ENCODE measurements around the gene TAS1R1.

TAS1R1 gene

GRCh38 chr1:6554907-6555778, at the start of gene TAS1R1:
TSS of gene TAS1R1 (plus strand) at chr1:6555307. CDS start at chr1:6555374, 67 bp downstream.
- no peak for DNase-seq (ENCODE audit: low read depth)

- no peak for DNase-seq (ENCODE audit: low read depth)
These were observed 49.5 kb upstream of the TAS1R1 start for GRCh38 chr1:6505367-6506209.

- no peak for DNase-seq (ENCODE audit: low read depth)
These were observed 48.7 kb upstream of the TAS1R1 start for GRCh38 chr1:6506210-6507036.

DNA sequence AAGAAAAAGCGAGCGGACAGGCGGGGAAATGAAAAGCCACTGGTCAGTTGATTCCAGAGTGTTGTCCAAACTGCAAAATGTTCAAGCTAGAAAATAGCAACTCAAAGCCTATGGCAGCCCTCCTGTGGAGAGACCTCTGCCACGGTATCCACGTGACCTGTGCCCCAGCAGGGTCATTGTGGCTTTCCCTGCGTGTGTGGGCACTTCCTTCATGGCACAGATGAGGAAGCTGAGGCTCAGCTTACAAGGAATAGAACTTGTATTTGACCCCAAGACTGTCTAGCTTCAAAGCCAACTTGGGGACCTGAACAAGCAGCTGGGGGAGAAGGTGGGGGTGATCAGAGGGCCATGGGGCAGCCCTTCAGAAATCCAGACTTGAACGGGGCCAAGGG, 48.1 kb upstream of the TAS1R1 start:
- no peak for DNase-seq (ENCODE audit: low read depth)

- no peak for DNase-seq (ENCODE audit: low read depth)
These were observed 47.6 kb upstream of the TAS1R1 start for GRCh38 chr1:6507461-6507911.

DNA sequence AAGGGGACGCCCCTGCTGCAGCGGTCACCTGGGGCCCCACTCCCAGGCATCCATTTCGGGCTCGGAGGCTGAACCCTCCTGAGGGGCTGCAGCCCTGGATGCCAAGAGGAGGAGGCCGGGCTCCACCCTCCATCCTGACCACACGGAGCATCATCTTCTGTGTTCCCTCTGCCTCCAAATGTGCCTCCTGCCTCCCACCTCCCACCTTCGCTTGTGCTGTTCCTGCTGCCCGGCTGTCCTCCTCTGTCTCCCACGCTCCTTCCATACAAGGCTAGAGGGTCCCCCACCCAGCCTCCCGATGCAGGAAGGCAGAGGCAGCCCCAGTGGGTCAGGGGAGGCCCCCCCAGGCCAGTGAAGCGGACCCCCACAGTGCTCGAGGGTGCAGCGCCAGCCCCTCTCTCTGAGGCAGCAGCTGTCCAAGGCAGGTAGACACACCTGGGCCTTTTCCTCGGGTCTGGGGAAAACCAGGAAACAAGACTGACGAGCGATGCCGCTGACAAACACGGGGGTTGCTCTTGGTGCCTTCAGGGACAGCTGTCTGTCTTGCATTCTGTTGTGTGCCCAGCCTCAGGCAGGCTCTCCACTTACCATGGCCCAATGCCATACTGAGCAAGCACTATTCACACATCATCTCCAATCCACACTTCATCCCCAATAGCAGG, 46.8 kb upstream of the TAS1R1 start:
- DNase-seq (ENCODE audit: low read depth) = no peak

DNA sequence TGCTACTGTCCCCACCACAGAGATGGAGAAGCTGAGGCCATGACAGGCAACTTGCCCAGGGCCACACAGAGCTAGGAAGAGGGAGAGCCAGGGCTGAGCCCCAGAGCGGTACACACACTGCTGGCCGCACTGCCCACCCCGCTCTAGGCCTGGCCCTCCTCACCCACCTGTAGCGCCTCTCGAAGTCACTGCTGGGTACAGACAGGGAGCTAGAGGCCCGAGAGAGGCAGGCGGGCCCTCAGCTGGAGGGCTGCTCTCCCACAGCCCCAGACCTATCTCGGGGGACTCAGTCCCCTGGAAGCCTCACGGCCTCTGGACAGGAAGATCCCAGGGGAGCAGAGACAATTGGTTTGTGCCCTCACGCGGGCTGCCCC, 46.3 kb upstream of the TAS1R1 start:
- no peak for DNase-seq (ENCODE audit: low read depth)

GRCh38 chr1:6509220-6509918, 45.7 kb upstream of the TAS1R1 start:
- no peak for DNase-seq (ENCODE audit: low read depth)

- DNase-seq (ENCODE audit: low read depth) = no peak
These were observed 45.2 kb upstream of the TAS1R1 start for GRCh38 chr1:6509919-6510291.

- DNase-seq (ENCODE audit: low read depth) = no peak
These were observed 44.6 kb upstream of the TAS1R1 start for GRCh38 chr1:6510493-6510892.

- DNase-seq (ENCODE audit: low read depth) = no peak
These were observed 44.1 kb upstream of the TAS1R1 start for GRCh38 chr1:6511056-6511455.

GRCh38 chr1:6511561-6512244, 43.4 kb upstream of the TAS1R1 start:
- DNase-seq (ENCODE audit: low read depth) = no peak

DNA sequence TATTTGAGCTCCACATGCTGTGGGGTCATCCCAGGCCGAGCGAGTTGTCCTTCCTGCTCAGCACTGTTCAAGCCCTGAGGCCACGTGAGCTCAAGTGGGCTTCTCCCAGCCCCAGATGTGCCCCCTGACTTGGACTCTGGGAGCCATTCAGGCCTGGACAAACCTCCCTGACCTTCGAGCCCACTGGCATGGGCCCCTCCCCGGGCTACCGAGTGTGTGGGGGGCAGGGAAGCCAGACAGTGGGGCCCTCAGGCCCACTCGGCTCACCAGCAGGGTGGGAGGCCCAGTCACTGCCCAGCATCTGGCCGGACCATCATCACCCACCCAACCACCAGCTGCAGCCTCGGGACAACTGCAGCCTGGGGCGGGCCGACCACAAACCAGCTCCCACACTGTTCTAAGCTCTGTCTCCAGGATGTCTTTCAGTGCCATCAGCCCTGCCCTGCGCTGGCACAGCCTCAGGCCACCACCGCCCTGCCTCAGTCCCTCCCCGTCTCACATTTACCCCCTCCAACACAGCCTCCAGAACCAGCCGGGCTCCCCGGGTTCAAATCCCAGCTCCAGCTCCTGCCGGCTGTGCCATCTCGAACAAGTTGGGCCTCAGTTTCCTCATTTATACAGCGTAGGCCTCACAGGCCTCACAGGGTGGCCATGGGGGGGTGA, 42.7 kb upstream of the TAS1R1 start:
- DNase-seq (ENCODE audit: low read depth) = no peak

DNA sequence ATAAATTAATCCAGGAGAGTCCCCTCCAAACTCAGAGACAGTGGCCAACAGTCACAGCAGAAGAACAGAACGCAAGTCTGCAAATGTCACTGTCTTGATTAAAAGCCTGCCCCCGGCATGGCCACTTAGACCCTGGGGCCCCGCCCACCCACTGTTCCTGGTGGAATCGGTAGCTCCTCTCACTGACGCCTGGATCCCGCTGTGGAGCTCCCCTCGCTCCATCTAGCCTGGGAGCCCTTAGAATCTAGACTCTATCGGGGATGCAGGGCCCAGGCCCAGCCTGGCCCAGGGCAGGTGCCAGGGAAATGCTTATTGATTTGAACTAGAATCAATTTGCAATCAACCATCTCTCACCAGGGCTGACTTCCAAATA, 42.2 kb upstream of the TAS1R1 start:
- no peak for DNase-seq (ENCODE audit: low read depth)

GRCh38 chr1:6513320-6513801, 41.7 kb upstream of the TAS1R1 start:
- DNase-seq (ENCODE audit: low read depth) = no peak

GRCh38 chr1:6515771-6516170, 39.3 kb upstream of the TAS1R1 start:
- DNase-seq (ENCODE audit: low read depth) = no peak

GRCh38 chr1:6517435-6517851, 37.7 kb upstream of the TAS1R1 start:
- DNase-seq (ENCODE audit: low read depth) = no peak

GRCh38 chr1:6519491-6519934, 35.6 kb upstream of the TAS1R1 start:
- no peak for DNase-seq (ENCODE audit: low read depth)

GRCh38 chr1:6519935-6520671, 35.0 kb upstream of the TAS1R1 start:
- DNase-seq (ENCODE audit: low read depth) = peak; percentile 72
